Suppressor macrophage treated with lipopolysaccharide for 1 hour (primary cell): ENCODE data around the gene FOXD2.

Experiments
- DNase-seq, 3 donors: peaks; one replicate each; pipeline ENCODE4 v3.0.0-alpha.2; 2020 to 2022

FOXD2 gene

GRCh38 chr1:47469390-47469759, 31.5 kb downstream of the FOXD2 start:
- no peak for DNase-seq

GRCh38 chr1:47469910-47470309, 32.1 kb downstream of the FOXD2 start:
- peak; percentile 28 to 55 (median 32) for DNase-seq

DNA sequence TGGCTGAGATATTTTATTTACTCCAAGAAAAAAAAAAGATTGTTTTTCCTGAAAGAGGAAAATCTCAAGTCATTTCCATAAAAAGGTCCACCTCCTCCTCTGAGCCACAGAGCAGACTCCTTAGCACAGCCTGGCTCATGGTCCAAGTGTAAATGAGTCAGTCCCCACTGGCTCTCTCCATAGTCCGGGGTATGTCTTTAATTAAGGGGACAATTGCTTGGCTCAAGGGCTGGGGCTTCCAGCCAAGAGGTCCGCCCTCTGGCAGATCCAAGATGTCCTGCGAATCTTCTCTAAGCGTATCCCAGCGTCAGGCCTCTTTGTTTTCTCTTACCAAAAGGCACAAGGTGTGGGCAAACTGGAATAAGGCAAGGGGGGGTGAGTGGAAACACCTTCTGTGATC, 33.3 kb downstream of the FOXD2 start:
- DNase-seq = no peak

DNA sequence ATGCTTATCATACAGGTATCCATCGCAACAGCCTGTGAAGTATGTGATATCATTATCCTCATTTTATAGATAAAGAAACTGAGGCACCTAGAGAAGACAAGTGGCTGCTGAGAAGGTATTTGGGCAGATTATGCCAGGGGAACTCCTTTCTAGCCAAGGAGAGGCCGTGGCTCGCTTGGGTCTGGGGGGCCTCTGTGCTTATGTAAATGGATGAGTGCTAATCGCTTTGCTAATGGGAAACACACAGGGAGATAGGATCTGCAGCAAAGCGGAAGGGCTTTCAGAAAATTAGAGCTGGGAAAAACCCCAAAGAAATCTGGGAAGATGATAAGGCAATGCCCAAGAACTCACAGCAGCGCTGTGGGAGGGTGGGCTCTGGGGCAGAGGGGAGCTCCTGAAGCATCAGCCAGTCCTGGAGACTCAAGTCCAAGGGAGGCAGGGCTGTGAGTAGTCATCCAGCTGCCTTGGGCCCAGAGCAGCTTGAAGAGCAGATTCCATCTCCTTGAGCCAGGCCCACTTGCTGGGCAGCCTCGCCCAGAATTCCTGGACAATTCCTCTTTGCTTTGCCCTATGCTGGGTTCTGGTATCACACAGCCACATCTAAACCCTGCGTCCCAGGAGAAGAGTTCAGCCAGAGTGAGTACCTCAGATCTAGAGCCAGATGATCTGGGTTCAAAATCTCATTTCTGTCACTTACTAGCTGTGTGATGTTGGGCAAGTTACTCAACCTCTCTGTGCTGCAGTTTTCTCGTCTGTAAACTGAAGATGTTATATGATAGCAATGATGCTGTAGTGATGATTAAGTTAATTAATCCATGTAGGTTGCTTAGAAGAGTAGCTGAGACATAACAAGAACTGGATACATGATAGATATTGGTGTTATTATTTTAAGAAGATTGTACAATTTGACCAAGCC, 36.7 kb downstream of the FOXD2 start:
- DNase-seq = no peak

GRCh38 chr1:47477595-47478080, 39.8 kb downstream of the FOXD2 start:
- no peak for DNase-seq

- DNase-seq = no peak
Observed at GRCh38 chr1:47478090-47478489, 40.2 kb downstream of the FOXD2 start.

DNA sequence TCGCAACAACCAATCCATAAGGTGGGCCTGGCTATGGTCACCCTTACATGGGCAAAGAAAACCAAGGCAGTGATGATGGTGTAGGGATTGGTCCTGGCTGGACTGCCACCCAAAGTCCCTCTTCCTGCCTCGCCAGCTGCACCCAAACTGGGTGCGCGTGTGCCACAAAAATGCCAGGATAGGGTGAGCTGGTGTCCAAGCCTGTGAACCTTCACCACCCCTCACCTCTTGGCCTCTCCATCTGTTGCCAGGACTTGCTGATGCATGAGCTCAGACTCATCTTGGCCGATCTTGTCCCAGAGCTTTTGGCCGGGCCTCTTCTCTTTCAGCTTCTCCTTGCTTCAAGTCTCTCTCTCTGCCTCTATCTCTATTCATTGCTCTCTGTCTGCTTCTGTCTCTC, 41.8 kb downstream of the FOXD2 start:
- DNase-seq = no peak

GRCh38 chr1:47481936-47482335, 44.1 kb downstream of the FOXD2 start:
- no peak for DNase-seq

DNA sequence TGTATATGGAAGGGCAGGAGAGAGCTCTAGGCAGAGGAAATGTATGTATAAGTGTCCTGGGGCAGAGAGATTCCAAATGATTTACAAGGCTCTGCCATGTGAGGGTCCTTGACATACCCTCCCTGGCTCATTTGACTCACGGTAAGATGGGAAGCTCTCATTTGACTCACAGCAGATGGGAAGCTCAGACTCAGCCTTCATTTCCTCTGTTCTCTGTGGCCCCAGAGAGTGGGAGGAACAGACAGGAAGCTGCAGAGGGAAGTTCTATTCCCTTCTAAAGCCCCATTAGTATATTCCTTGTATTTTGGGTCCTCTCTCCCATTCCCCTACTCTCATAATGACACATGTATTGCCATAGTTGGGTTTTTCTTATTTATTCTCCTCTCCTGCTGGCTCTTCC, 44.9 kb downstream of the FOXD2 start:
- peak; percentile 73 to 77 (median 75) for DNase-seq

GRCh38 chr1:47483651-47484050, 45.8 kb downstream of the FOXD2 start:
- no peak for DNase-seq

DNA sequence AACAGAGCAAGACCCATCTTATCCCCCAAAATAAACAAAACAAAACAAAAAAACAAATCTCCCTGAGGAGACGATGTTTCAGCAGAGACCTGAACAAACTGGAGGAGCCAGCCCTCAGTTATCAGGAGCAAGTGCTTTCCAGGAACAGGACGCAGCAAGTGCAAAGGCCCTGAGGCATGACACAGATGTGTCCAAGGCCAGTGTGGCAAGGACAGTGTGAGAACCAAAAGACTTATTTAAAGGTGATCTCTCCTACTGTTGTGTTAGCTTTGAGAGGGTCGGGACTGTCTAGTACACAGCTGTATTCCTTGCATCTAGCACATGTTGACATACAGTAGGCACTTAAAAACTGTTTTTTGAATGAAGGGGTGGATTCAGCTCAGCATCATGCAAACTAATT, 48.0 kb downstream of the FOXD2 start:
- DNase-seq = no peak

DNA sequence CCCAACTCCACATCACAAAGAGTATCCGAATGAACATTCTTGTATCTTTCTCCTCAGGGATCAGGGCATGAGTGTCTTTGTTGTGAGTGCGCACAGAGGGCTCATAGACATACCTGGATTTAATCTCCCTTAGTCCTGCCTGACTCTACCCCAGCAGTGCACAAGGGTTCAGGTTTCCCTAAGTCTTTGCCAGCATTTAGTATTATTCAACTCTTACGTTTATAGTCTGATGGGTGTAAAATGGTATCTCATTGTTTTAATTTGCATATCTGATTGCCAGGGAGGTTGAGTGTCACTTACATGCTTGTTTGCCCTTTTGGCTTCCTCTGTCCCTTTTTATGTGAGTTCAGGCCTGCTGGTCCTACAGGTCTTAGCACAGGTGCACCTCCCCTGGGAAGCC, 49.5 kb downstream of the FOXD2 start:
- DNase-seq = no peak

DNA sequence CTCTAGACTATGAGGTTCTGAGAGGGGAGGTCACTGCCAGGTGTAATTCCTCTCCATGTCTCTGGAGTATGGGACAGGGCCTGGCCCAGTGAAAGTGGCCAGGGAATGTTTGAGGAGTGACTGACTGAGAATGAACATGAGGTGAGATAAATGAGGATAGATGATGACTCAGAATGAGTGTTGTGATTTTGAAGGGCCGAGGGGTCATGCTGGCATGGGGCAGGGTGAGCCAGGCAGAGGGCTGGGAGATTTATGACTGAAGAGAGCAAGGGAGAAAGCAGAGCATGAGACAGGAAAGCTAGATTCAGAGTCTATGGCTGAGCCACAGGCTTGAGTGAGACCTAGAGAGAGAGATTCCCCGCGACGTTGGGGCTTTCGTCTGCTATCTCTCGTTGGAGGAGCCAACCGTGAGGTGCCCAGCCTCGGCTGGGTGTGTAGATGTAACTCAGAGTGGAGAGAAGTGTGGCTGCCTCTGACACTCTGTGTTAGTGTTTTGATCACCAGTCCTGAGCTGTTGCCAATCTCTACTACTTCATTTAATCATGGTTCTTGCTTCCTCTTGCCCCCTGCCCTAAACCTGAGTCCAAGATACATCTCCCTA, 50.1 kb downstream of the FOXD2 start:
- DNase-seq = no peak
